BLaER1 treated with 17β-estradiol and CSF1 and Interleukin-3, amounts not matched to agents 10 nM and 100 nM (cell line): Measurements from ENCODE around the gene TBC1D8B.
"Not testable (repeated sequence)": the region's sequence is repeated elsewhere in the genome, so short reads cannot be mapped to it uniquely, and the experiment has no call there.

ENCODE experiments used
- H3K27ac ChIP-seq, 11 experiments: shearing (Covaris generic); formaldehyde crosslinking; 2 replicates each; pipeline ENCODE4 v1.8.1; 2022
- H3K27me3 ChIP-seq, 11 experiments: shearing (Covaris generic); formaldehyde crosslinking; 2 replicates each; pipeline ENCODE4 v1.8.1; 2022
- H3K36me3 ChIP-seq, 11 experiments: shearing (Covaris generic); formaldehyde crosslinking; 2 replicates each; pipeline ENCODE4 v1.8.1; 2022
- H3K4me1 ChIP-seq, 10 experiments: shearing (Covaris generic); formaldehyde crosslinking; 2 replicates each; pipeline ENCODE4 v1.8.1; 2022
- H3K4me2 ChIP-seq, 11 experiments: shearing (Covaris generic); formaldehyde crosslinking; 2 replicates each; pipeline ENCODE4 v1.8.1; 2022
- H3K4me3 ChIP-seq, 10 experiments: shearing (Covaris generic); formaldehyde crosslinking; 2 replicates each; pipeline ENCODE4 v1.8.1; 2022
- H3K9ac ChIP-seq, 11 experiments: shearing (Covaris generic); formaldehyde crosslinking; 2 replicates each; pipeline ENCODE4 v1.8.1; 2022
- H3K9me3 ChIP-seq, 11 experiments: shearing (Covaris generic); formaldehyde crosslinking; replicated peaks in 1 of 11; 2 replicates each; pipeline ENCODE4 v1.8.1; 2022
- H4K20me1 ChIP-seq, 11 experiments: shearing (Covaris generic); formaldehyde crosslinking; 2 replicates each; pipeline ENCODE4 v1.8.1; 2022
- Cebpa-rat ChIP-seq, 11 experiments: shearing (Covaris generic); IDR thresholded peaks; 2 replicates each; pipeline ENCODE4 v1.8.1; 2022

Gene TBC1D8B

DNA sequence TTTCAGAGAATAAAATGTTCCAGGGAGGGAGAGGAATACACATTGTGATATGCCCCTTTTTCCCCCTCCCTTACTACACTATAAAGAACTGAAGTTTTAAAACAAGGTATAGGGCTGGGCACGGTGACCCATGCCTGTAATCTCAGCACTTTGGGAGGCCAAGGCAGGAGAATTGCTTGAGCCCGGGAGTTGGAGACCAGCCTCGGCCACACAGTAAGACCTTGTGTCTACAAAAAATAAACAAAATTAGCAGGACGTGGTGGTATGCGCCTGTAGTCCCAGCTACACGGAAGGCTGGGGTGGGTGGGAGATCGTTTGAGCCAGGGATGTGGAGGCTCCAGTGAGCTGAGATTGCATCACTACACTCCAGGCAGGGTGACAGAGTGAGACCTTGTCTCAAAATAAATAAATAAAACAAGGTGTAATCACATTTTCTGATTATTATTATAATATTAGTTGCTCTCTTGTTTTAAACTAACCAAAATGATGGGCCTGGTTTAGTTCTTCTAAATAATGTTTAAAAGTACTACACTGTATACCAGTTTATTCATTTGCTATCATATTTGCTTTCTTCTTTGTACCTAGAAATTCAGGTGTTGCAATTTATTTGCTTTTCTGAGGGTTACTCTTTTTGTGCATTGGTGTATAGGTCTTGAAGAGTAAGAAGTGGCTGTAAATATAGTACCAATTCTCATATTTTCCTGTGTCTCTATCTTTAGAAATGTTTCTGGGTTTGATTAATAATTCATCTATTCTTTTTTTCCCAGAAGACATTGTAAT is 8.8 kb downstream of the TBC1D8B start:
- H3K36me3 ChIP-seq: no peaks in the 10 kb centered on the region
- no peak for TF ChIP-seq Cebpa-rat (IDR thresholded peaks at IDR 0.05)
- H3K27ac ChIP-seq: no peak overlapping the region
- H3K4me3 ChIP-seq: no peak overlapping the region
- H3K4me1 ChIP-seq: no peaks in the 10 kb centered on the region
- H3K9ac ChIP-seq: no peak overlapping the region
- H4K20me1 ChIP-seq: no peaks in the 10 kb centered on the region
- no peak overlapping the region for H3K4me2 ChIP-seq
- peaks cover 28 to 75% (median 69%) of the 10 kb centered on the region in 11 experiments for H3K27me3 ChIP-seq
- H3K9me3 ChIP-seq: 0 out of 22 replicates have a peak, but pooled peaks cover 0 to 5% (median 0%) of the 10 kb centered on the region in 11 experiments

GRCh38 chrX:106812930-106813329 is 10.5 kb downstream of the TBC1D8B start:
- H3K27ac ChIP-seq, H3K4me1 ChIP-seq, H3K4me3 ChIP-seq, H3K4me2 ChIP-seq, H3K9ac ChIP-seq, H3K36me3 ChIP-seq, H4K20me1 ChIP-seq, H3K9me3 ChIP-seq: not testable (repeated sequence)
- H3K27me3 ChIP-seq: peaks cover 28 to 75% (median 68%) of the 10 kb centered on the region in 11 experiments

- not testable (repeated sequence) for H3K36me3 ChIP-seq, H3K9ac ChIP-seq, H3K9me3 ChIP-seq, H3K4me3 ChIP-seq, H4K20me1 ChIP-seq, H3K27ac ChIP-seq, H3K4me2 ChIP-seq, H3K4me1 ChIP-seq
- peaks cover 36 to 75% (median 69%) of the 10 kb centered on the region in 11 experiments for H3K27me3 ChIP-seq
Observed at GRCh38 chrX:106814093-106814492, 11.6 kb downstream of the TBC1D8B start.

DNA sequence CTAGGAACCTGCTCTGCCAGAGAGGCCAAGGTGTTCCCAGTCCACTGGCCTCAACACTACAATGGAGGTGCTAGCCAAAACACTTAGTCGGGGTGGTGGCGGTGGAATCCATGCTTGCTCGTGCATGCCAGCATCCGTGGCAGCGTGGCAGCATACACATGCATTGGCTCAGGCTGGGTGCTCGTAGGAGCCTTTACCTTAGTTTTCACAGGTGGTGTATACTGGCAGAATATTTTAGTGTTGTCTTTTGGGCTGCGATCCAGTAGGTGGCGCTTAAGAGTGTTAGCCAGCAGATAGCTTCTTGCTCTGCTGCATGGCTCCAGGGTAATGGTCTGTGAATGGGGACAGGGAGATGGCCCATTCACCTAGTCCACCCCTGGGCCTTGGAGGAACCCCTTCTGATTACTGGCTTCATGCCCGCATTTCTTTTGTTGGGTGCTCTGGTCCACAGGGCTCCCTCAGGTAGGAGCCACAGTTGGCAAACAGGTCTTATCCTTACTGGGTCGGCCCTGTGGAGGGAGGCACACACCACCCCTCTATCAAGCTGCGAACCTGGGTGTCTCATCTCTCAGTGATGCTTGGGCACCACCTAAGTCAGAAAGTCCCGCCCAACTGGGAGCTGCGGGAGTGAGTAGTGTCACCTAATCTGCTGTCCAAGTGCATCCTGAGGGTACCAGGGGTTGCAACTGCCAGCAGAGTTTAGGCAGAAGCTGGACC is 60.7 kb downstream of the TBC1D8B start:
- Histone ChIP-seq H3K4me3 (no peak overlapping the region), H3K9me3 (peaks cover 13 to 20% (median 18%) of the 10 kb centered on the region in 11 experiments), H3K9ac (no peak overlapping the region), H3K27me3 (peaks cover 57 to 99% (median 88%) of the 10 kb centered on the region in 11 experiments), H3K4me1 (no peaks in the 10 kb centered on the region), H3K27ac (no peak overlapping the region), H4K20me1 (peaks cover 0 to 14% (median 0%) of the 10 kb centered on the region in 11 experiments; a peak in 3 of 22 replicates), H3K4me2 (no peak overlapping the region), H3K36me3 (0 out of 22 replicates have a peak, but pooled peaks cover 0 to 7% (median 0%) of the 10 kb centered on the region in 11 experiments)
- TF ChIP-seq Cebpa-rat (IDR thresholded peaks at IDR 0.05): no peak

DNA sequence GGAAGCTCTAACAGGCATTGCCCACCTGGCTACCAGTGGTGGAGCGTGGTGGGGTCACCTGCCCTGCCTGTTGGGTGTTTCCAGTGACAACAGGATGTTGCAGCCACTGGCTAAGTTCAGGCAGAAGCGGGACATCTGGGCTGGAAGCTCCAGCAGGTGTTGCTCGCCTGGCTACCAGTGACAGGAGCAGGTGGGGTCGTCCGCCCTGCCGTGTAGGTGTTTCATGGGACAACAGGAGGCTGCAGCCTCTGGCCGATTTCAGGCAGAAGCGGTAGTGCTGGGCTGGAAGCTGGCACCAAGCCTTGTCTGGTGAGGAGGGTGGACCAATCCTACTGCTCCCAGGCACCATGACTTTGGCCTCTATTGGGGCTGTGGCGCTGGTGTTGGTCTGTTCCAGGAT is 61.2 kb downstream of the TBC1D8B start:
- H3K9ac ChIP-seq: no peak overlapping the region
- H3K4me3 ChIP-seq: no peak overlapping the region
- H3K9me3 ChIP-seq: peaks cover 7 to 14% (median 12%) of the 10 kb centered on the region in 11 experiments
- no peak overlapping the region for H3K4me2 ChIP-seq
- peaks cover 0 to 14% (median 0%) of the 10 kb centered on the region in 11 experiments; a peak in 3 of 22 replicates for H4K20me1 ChIP-seq
- no peak for TF ChIP-seq Cebpa-rat (IDR thresholded peaks at IDR 0.05)
- H3K27ac ChIP-seq: no peak overlapping the region
- peaks cover 62 to 100% (median 93%) of the 10 kb centered on the region in 11 experiments for H3K27me3 ChIP-seq
- 0 out of 22 replicates have a peak, but pooled peaks cover 0 to 7% (median 0%) of the 10 kb centered on the region in 11 experiments for H3K36me3 ChIP-seq
- no peaks in the 10 kb centered on the region for H3K4me1 ChIP-seq

- H3K9me3 ChIP-seq, H3K27ac ChIP-seq, H4K20me1 ChIP-seq, H3K4me2 ChIP-seq, H3K9ac ChIP-seq, H3K4me3 ChIP-seq, H3K36me3 ChIP-seq, H3K4me1 ChIP-seq: not testable (repeated sequence)
- H3K27me3 ChIP-seq: peaks cover 61 to 97% (median 88%) of the 10 kb centered on the region in 11 experiments
Observed at GRCh38 chrX:106872796-106873195, 70.3 kb downstream of the TBC1D8B start.

GRCh38 chrX:106874075-106874474 is 71.6 kb downstream of the TBC1D8B start:
- TF ChIP-seq Cebpa-rat (IDR thresholded peaks at IDR 0.05): peak in 2 of 11 experiments; percentile 31 to 52; a peak in 2 of 22 replicates
- Histone ChIP-seq H4K20me1 (no peaks in the 10 kb centered on the region), H3K27ac (no peak overlapping the region), H3K9ac (no peak overlapping the region), H3K4me3 (no peak overlapping the region), H3K27me3 (peaks cover 64 to 97% (median 88%) of the 10 kb centered on the region in 11 experiments), H3K36me3 (peaks cover 0 to 11% (median 0%) of the 10 kb centered on the region in 11 experiments; a peak in 2 of 22 replicates), H3K4me2 (no peak overlapping the region), H3K4me1 (no peaks in the 10 kb centered on the region), H3K9me3 (peaks cover 0 to 8% (median 4%) of the 10 kb centered on the region in 11 experiments; a peak in 9 of 22 replicates)

GRCh38 chrX:106875151-106875550 is 72.7 kb downstream of the TBC1D8B start:
- no peak overlapping the region for H3K27ac ChIP-seq
- peaks cover 0 to 11% (median 0%) of the 10 kb centered on the region in 11 experiments; a peak in 2 of 22 replicates for H3K36me3 ChIP-seq
- H3K27me3 ChIP-seq: peaks cover 60 to 97% (median 89%) of the 10 kb centered on the region in 11 experiments
- no peak overlapping the region for H3K4me2 ChIP-seq
- peaks cover 0 to 15% (median 5%) of the 10 kb centered on the region in 11 experiments; a peak in 10 of 22 replicates for H3K9me3 ChIP-seq
- TF ChIP-seq Cebpa-rat (IDR thresholded peaks at IDR 0.05): no peak
- no peaks in the 10 kb centered on the region for H4K20me1 ChIP-seq
- no peaks in the 10 kb centered on the region for H3K4me1 ChIP-seq
- no peak overlapping the region for H3K9ac ChIP-seq
- no peak overlapping the region for H3K4me3 ChIP-seq

GRCh38 chrX:106889468-106889867 is 87.0 kb downstream of the TBC1D8B start:
- Histone ChIP-seq H3K36me3 (no peaks in the 10 kb centered on the region), H3K9me3 (peaks cover 0 to 15% (median 7%) of the 10 kb centered on the region in 11 experiments; a peak in 10 of 22 replicates), H4K20me1 (peaks cover 0 to 3% (median 0%) of the 10 kb centered on the region in 11 experiments; a peak in 2 of 22 replicates), H3K9ac (no peak overlapping the region), H3K27ac (no peak overlapping the region), H3K4me3 (no peak overlapping the region), H3K4me1 (peaks cover 0 to under 1% (median 0%) of the 10 kb centered on the region in 10 experiments; a peak in 1 of 20 replicates), H3K4me2 (no peak overlapping the region), H3K27me3 (peaks cover 77 to 100% (median 96%) of the 10 kb centered on the region in 11 experiments)
- no peak for TF ChIP-seq Cebpa-rat (IDR thresholded peaks at IDR 0.05)
